ENCODE data around the gene RNF168.
"Not testable (repeated sequence)": the region's sequence is repeated elsewhere in the genome, so short reads cannot be mapped to it uniquely, and the experiment has no call there.

Gene RNF168

GRCh38 chr3:196428041-196428440 is 75.5 kb downstream of the RNF168 start:
- Histone ChIP-seq H3K36me3 (ENCODE audit: insufficient read depth) (no peaks in the 10 kb centered on the region), H4K20me1 (ENCODE audit: insufficient read depth) (no peaks in the 10 kb centered on the region), H2AFZ (ENCODE audit: low read depth) (no peak overlapping the region), H3K27ac (no peak overlapping the region), H3K4me3 (IDR thresholded peaks at IDR 0.05; ENCODE audit: insufficient read depth, low read depth, low read length) (no peak overlapping the region), H3K4me2 (no peak overlapping the region), H3K4me1 (ENCODE audit: low read depth, poor library complexity, severe bottlenecking) (peaks cover 24% of the 10 kb centered on the region), H3K27me3 (ENCODE audit: insufficient read depth, low read depth) (no peaks in the 10 kb centered on the region), H3K9ac (no peak overlapping the region), H3K79me2 (ENCODE audit: insufficient read depth, low read depth) (peaks cover 88% of the 10 kb centered on the region)
- no peak for TF ChIP-seq CTCF (conservative IDR thresholded peaks at IDR 0.05; ENCODE audit: low read depth, low read length)

- H4K20me1 ChIP-seq (ENCODE audit: insufficient read depth); H3K27me3 ChIP-seq (ENCODE audit: insufficient read depth, low read depth); H3K4me3 ChIP-seq (IDR thresholded peaks at IDR 0.05; ENCODE audit: insufficient read depth, low read depth, low read length); H3K4me2 ChIP-seq; H3K9ac ChIP-seq; H3K36me3 ChIP-seq (ENCODE audit: insufficient read depth); H3K27ac ChIP-seq; H2AFZ ChIP-seq (ENCODE audit: low read depth): not testable (repeated sequence)
- Histone ChIP-seq H3K4me1 (ENCODE audit: low read depth, poor library complexity, severe bottlenecking) (peaks cover 12% of the 10 kb centered on the region), H3K79me2 (ENCODE audit: insufficient read depth, low read depth) (peaks cover 97% of the 10 kb centered on the region)
Observed at GRCh38 chr3:196424421-196424820, 79.1 kb downstream of the RNF168 start.

DNA sequence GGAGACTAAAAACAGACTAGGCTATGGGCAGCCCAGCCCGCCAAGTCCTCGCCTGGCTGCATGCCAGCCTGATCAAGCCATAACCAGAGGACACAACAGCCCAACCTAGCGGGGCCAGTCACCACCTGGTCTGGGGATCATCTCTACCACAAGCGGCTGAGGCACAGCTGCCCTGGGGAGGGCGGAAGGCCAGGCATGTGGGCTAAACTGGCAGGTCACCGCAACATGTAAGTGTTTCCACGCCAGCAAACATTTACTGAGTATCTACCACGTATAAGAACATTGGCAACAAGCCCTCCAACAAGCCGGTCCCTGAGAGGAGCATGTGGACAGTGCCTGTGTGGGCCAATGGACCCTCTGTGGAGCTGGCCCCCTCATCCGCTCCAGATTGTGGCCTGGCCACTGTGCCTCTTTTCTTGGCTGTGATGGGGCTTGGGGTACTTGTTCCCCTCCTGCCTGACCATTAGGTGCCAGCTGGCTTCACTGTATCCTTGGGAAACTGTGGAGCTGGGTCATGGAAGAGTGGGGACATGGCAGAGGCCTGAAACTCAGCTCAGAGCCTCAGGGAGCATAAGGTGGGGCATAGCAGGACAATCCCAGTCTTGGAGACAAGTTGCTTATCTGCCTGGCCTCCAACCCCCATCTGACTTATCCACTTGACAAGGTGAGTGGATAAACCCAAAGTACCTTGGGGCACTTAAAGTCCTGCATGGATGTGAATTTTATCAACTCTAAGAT is 80.4 kb downstream of the RNF168 start:
- no peaks in the 10 kb centered on the region for H3K36me3 ChIP-seq (ENCODE audit: insufficient read depth)
- no peak overlapping the region for H3K4me3 ChIP-seq (IDR thresholded peaks at IDR 0.05; ENCODE audit: insufficient read depth, low read depth, low read length)
- TF ChIP-seq CTCF (conservative IDR thresholded peaks at IDR 0.05; ENCODE audit: low read depth, low read length): no peak
- no peaks in the 10 kb centered on the region for H4K20me1 ChIP-seq (ENCODE audit: insufficient read depth)
- H2AFZ ChIP-seq (ENCODE audit: low read depth): no peak overlapping the region
- no peak overlapping the region for H3K9ac ChIP-seq
- H3K27me3 ChIP-seq (ENCODE audit: insufficient read depth, low read depth): no peaks in the 10 kb centered on the region
- no peak overlapping the region for H3K27ac ChIP-seq
- no peak overlapping the region for H3K4me2 ChIP-seq
- peaks cover 11% of the 10 kb centered on the region for H3K4me1 ChIP-seq (ENCODE audit: low read depth, poor library complexity, severe bottlenecking)
- H3K79me2 ChIP-seq (ENCODE audit: insufficient read depth, low read depth): peaks cover 95% of the 10 kb centered on the region

GRCh38 chr3:196421668-196422067 is 81.9 kb downstream of the RNF168 start:
- not testable (repeated sequence) for H3K4me3 ChIP-seq (IDR thresholded peaks at IDR 0.05; ENCODE audit: insufficient read depth, low read depth, low read length); H2AFZ ChIP-seq (ENCODE audit: low read depth); H3K9ac ChIP-seq; H4K20me1 ChIP-seq (ENCODE audit: insufficient read depth); H3K27ac ChIP-seq; H3K27me3 ChIP-seq (ENCODE audit: insufficient read depth, low read depth); H3K36me3 ChIP-seq (ENCODE audit: insufficient read depth); H3K4me2 ChIP-seq
- H3K4me1 ChIP-seq (ENCODE audit: low read depth, poor library complexity, severe bottlenecking): peaks cover 11% of the 10 kb centered on the region
- peaks cover 87% of the 10 kb centered on the region for H3K79me2 ChIP-seq (ENCODE audit: insufficient read depth, low read depth)

GRCh38 chr3:196419386-196419785 is 84.2 kb downstream of the RNF168 start:
- Histone ChIP-seq H3K27ac (no peak overlapping the region), H3K79me2 (ENCODE audit: insufficient read depth, low read depth) (peaks cover 86% of the 10 kb centered on the region), H3K4me3 (IDR thresholded peaks at IDR 0.05; ENCODE audit: insufficient read depth, low read depth, low read length) (no peak overlapping the region), H3K9ac (no peak overlapping the region), H3K36me3 (ENCODE audit: insufficient read depth) (no peaks in the 10 kb centered on the region), H3K4me1 (ENCODE audit: low read depth, poor library complexity, severe bottlenecking) (peaks cover 11% of the 10 kb centered on the region), H3K27me3 (ENCODE audit: insufficient read depth, low read depth) (no peaks in the 10 kb centered on the region), H4K20me1 (ENCODE audit: insufficient read depth) (no peaks in the 10 kb centered on the region), H2AFZ (ENCODE audit: low read depth) (no peak overlapping the region), H3K4me2 (no peak overlapping the region)
- no peak for TF ChIP-seq CTCF (conservative IDR thresholded peaks at IDR 0.05; ENCODE audit: low read depth, low read length)
